HL-60 (cell line): ENCODE measurements around the gene SSH2.

Source experiments
- DNase-seq, 2 experiments: peaks; one replicate each; pipeline ENCODE4 v3.0.0-alpha.2; 2010 to 2020; ENCODE audit warnings: low read depth in 1 of 2, low spot score in 1 of 2
- H3K27ac ChIP-seq: fragments of 250-450 bp; sonication (Bioruptor Pico); replicated peaks from 2 replicates; pipeline ENCODE4 v1.5.1; 2020; ENCODE audit warnings: mild to moderate bottlenecking, moderate library complexity
- H3K27me3 ChIP-seq: fragments of 250-450 bp; sonication (Bioruptor Pico); 2 replicates; pipeline ENCODE4 v1.5.1; 2021; ENCODE audit warnings: mild to moderate bottlenecking, moderate library complexity; ENCODE audit not compliant: insufficient read depth, poor library complexity, severe bottlenecking
- H3K4me3 ChIP-seq: replicated peaks from 2 replicates; pipeline ENCODE4 v1.5.1; 2011; ENCODE audit warnings: mild to moderate bottlenecking, control low read depth, low read length; ENCODE audit not compliant: insufficient read depth
- GABPA ChIP-seq: IDR thresholded peaks from 2 replicates; pipeline ENCODE4 v1.6.1; 2012; ENCODE audit warnings: low read depth
- POLR2AphosphoS5 ChIP-seq: IDR thresholded peaks from 2 replicates; pipeline ENCODE4 v1.6.1; 2012; ENCODE audit warnings: low read depth
- REST ChIP-seq: IDR thresholded peaks from 2 replicates; pipeline ENCODE4 v1.6.1; 2012; ENCODE audit warnings: low read depth; ENCODE audit not compliant: insufficient replicate concordance
- SPI1 ChIP-seq: IDR thresholded peaks from 2 replicates; pipeline ENCODE4 v1.6.1; 2012; ENCODE audit warnings: low read depth, mild to moderate bottlenecking, borderline replicate concordance
- TF ChIP-seq, protein P1 (sequence below): IDR thresholded peaks from one replicate; pipeline ENCODE4 v1.5.1; 2011; ENCODE audit warnings: low read length, control low read depth, inconsistent platforms; ENCODE audit not compliant: insufficient read depth

Gene SSH2

DNA sequence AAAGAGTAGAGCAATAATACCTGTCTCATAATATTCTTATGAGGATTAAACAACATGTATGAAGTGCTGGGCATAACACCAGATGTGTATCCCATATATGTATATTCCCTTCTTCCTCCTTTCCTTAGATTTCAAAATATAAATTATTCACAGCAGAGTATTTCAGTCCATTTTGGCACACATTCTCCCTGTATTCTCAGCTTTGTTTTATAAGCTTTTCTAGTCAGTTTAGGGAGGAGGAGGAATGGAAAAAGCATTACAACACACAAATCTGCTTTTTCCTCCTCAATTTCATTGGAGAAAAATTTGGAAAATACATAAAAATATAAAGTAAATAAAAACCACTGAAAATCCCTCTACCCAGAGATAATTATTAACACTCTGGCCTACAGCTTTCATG, 260.8 kb downstream of the SSH2 start:
- no peak for TF ChIP-seq SPI1
- no peak for TF ChIP-seq REST
- TF ChIP-seq, protein P1, sequence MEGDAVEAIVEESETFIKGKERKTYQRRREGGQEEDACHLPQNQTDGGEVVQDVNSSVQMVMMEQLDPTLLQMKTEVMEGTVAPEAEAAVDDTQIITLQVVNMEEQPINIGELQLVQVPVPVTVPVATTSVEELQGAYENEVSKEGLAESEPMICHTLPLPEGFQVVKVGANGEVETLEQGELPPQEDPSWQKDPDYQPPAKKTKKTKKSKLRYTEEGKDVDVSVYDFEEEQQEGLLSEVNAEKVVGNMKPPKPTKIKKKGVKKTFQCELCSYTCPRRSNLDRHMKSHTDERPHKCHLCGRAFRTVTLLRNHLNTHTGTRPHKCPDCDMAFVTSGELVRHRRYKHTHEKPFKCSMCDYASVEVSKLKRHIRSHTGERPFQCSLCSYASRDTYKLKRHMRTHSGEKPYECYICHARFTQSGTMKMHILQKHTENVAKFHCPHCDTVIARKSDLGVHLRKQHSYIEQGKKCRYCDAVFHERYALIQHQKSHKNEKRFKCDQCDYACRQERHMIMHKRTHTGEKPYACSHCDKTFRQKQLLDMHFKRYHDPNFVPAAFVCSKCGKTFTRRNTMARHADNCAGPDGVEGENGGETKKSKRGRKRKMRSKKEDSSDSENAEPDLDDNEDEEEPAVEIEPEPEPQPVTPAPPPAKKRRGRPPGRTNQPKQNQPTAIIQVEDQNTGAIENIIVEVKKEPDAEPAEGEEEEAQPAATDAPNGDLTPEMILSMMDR, result no peak
- no peak for TF ChIP-seq GABPA
- no peak for TF ChIP-seq POLR2AphosphoS5
- Histone ChIP-seq H3K4me3 (no peak overlapping the region), H3K27me3 (no peaks in the 10 kb centered on the region), H3K27ac (no peak overlapping the region)
- DNase-seq, result no peak

DNA sequence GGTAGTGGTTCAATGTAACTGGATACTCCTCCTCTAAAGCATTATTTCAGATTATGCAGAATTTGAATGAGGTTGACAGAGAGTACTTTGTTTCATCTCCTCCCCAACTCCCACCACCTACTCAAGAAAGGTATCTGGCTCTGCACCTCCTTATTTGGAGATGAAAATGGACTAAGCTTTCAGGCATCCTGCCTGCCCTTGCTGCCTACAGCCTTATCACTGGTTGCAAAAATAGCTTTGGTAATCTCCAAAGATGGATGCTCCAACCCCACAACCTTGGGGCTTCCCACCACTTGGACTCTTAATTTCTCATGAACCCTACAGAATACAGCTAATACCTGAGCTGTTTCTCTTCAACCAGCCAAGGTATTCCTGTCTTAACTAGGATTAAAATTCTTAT, 262.1 kb downstream of the SSH2 start:
- Histone ChIP-seq H3K27ac (no peak overlapping the region), H3K27me3 (no peaks in the 10 kb centered on the region), H3K4me3 (no peak overlapping the region)
- TF ChIP-seq POLR2AphosphoS5, result no peak
- no peak for TF ChIP-seq GABPA
- TF ChIP-seq, protein P1, result no peak
- no peak for TF ChIP-seq REST
- TF ChIP-seq SPI1, result no peak
- no peak for DNase-seq

- no peak for TF ChIP-seq GABPA
- TF ChIP-seq REST, result no peak
- TF ChIP-seq POLR2AphosphoS5, result no peak
- TF ChIP-seq SPI1, result peak; percentile 10; the same call in 1 of the 2 replicates
- TF ChIP-seq, protein P1, result no peak
- H3K4me3 ChIP-seq, result no peak overlapping the region
- no peak for DNase-seq
- H3K27me3 ChIP-seq, result no peaks in the 10 kb centered on the region
- H3K27ac ChIP-seq, result 0 out of 2 replicates have a peak overlapping the region, but pooled peaks have one; percentile 2
Observed at GRCh38 chr17:29665481-29665810, 264.6 kb downstream of the SSH2 start.
